ENCODE results near the gene VWA8.

DNA sequence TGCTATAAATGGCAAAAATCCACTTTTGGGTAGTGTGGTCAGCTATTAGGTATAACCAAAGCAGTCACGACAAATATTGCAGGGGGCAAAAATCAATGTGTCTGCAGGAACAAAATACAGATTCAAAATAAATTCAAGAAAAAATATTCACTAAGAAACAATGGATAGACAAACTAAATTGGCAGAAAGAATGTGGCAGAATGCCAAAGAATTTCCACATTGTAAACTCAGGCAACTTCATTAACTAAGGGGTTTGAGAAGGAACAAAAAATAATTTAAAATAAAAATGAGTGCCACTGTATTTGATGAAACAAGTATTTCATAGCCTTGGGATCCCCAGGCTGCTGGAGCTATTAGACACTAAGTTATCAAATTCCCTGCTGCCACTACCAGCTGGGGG lies 193.1 kb downstream of the VWA8 start:
- TF ChIP-seq CTCF (IDR thresholded peaks at IDR 0.05) (no peak), POLR2A (IDR thresholded peaks at IDR 0.05) (no peak)

Data from thyroid gland (tissue), 4 donors.